Stimulated activated CD4-positive, alpha-beta T cell treated with anti-CD3 and anti-CD28 coated beads, Interleukin-12 subunit alpha, Interleukin-12 subunit beta, amount 100 ng/mL, for 48 hours (primary cell): ENCODE data around the gene S100A2.
"Not testable (repeated sequence)": the region's sequence is repeated elsewhere in the genome, so short reads cannot be mapped to it uniquely, and the experiment has no call there.

Source experiments
- DNase-seq, 3 donors: peaks; one replicate each; pipeline ENCODE4 v3.0.0-alpha.2; 2020; ENCODE audit warnings: low read depth in 2 of 3, low spot score in 1 of 3

The S100A2 gene

GRCh38 chr1:153566414-153567371 is 1.0 kb upstream of the S100A2 start:
- DNase-seq = peak; percentile 83 to 87 (median 86)

GRCh38 chr1:153563991-153564390 is 1.7 kb downstream of the S100A2 start:
- DNase-seq = no peak

DNA sequence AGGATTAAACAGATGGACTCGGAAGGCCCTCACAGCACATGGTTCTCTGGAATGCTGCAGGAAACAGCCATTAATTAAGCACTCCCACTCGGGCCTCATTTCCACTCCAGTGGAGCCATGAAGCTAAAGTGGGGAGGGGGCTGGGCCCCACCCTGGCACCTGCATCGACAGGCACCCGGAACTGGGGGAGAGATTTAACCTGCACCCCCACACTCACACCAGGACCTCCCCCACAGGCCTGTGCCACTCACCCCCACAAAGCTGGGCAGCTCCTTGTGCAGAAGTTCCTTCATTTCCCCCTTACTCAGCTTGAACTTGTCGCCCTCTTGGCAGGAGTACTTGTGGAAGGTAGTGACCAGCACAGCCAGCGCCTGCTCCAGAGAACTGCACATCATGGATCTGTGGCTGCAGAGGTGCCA is 2.2 kb downstream of the S100A2 start:
- DNase-seq = no peak

- DNase-seq = not testable (repeated sequence)
Measured at GRCh38 chr1:153562021-153562420, 3.6 kb downstream of the S100A2 start.

DNA sequence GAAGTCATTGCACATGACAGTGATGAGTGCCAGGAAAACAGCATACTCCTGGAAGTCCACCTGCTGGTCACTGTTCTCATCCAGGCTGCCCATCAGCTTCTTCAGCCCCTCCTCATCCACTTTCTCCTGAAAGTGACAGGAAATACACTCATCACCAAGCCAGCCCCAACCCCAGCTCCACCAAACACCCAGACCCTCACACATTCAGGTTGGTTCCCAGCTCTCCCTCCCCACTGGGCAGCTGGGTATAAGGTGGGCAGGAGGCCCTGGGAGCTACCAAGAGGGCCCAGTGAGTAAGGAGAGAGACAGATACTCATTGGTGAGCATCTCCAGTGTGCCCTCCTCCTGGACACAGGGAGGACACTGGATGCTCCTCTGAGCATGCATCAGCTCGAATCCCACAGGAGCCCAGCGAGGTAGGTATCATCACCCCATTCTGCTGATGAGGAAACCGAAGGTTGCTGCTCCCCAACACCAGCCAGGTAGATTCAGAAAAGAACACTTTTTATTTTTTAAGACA is 4.1 kb downstream of the S100A2 start:
- DNase-seq = no peak

DNA sequence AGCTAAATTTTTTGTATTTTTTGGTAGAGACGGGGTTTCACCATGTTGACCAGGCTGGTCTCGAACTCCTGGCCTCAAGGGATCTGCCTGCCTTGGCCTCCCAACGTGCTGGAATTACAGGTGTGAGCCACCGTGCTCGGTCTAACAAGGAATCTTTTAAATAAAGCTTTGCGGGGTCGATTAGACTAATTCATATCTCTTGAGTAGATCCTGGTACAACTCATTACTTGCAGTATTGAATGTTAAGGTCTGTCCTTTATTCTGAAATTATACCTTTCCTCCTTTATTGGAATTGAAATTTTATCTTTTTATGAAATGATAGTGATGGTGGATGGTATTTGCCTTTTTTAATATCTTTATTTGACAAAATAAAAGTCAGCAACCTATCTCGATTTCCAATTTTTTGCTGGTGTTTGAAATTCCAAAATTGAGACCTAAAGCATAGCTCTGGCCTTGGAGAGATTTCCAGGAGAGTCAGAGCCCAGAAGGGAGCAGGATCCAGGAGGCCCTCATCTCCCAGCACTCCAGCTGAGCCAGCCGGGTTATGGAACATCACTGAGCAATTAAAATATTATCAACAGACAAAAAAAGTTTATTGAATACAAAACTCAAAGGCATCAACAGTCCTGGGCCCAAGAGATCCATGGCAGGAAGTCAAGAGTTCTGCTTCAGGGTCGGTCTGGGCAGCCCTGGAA is 4.7 kb downstream of the S100A2 start:
- DNase-seq = no peak

DNA sequence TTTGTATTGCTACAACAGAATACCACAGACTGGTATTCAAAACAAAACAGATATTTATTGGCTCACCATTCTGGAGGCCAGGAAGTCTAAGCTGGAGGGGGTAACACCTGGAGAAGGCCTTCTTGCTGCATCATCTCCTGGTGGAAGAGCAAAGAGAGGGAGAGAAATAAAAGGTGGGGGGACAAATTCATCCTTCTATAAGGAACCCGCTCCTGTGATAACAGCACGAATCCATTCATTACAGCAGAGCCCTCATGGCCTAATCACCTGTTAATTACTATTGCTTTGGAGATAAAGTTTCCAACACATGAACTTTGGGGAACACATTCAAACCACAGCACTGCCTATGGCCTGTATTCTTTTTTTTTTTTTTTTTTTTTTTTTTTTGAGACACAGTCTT is 5.4 kb downstream of the S100A2 start:
- no peak for DNase-seq

- no peak for DNase-seq
Measured at GRCh38 chr1:153557877-153558276, 7.8 kb downstream of the S100A2 start.

DNA sequence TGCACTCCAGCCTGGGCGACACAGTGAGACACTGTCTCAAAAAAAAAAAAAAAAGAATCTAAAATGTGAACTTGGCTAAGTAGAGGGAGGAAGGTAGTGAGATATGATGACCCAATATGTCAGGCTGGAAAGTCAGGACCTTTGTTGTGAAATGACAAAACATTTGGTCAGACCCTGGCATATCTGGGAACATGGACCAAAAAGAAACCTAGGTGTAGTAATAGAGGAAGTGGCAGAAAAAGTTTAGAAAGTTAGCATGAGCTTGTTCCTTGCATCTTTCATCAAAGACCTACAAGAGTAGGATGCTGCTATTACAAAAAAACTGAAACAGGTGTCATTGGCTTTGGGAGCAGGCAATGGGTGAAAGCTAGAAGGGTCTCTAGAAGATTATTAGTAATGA is 9.3 kb downstream of the S100A2 start:
- no peak for DNase-seq

- DNase-seq = no peak
Measured at GRCh38 chr1:153553830-153554541, 11.7 kb downstream of the S100A2 start.

DNA sequence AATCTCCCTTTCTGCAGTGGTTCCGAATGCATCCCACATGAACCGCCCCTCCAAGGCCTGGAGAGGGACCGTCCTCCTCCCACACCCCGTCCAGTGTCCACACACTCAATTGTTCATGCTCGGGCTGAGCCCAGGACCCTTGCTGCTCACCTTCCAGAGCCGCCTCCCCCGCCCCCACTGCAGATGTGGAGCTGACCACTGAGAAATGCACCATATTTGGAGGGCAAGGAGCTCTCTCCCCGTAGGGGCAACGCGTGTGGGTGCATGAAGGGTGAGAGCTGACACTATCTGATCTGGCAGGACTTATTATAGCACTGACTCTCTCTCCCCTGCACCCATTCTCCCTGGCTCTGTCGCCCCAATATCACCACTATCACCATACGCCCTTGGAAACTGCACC is 12.5 kb downstream of the S100A2 start:
- DNase-seq = no peak

GRCh38 chr1:153552335-153552734 is 13.3 kb downstream of the S100A2 start:
- no peak for DNase-seq

DNA sequence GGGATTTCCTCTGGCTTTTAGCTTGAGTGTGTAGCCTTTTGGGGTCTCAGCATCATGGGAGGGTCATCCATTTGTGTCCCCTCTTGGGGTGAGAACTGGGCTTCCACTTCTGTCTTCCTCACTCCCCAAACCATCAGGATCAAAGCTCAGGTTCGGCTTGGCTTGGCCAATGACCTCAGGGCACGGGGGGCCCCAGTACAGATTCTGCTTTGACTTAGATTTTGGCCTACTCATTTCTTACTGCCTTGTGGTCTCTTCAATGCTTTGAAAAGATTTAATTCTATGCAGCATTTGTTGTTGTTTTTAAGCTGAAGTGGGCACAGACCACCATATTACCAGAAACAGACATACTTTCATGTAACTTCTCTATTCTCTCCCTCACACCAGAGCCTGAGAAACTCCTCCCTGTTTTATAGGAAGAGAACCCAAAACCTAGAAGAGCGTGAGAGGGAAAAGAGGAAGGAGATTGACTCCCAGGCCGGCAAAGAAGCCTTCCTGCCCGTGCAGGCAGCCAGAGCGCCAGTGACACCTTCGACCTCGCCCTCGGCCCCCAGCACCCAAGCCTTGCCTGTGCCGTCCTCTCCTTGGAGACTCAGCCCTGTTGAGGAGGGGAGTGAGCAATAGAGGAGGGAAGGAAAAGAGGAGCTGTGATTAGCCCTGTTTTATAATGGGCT is 14.7 kb downstream of the S100A2 start:
- no peak for DNase-seq

DNA sequence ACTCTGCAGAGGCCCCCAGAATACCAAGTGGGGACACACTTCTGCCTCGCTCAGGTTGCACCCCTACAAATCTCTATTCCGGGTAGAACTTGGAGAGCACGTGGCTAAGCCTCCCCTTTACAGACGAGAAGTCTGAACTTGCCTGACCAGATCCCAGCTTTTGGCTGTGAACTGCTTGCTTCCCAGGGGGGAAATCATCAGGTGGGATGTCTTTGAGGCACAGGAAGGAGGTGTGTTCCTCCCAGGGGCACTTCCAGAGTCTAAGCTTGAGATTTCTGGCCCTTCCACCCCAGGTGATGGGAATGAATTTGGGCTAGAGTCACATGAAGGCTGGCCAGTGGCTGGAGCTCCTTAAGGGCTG is 15.3 kb downstream of the S100A2 start:
- no peak for DNase-seq

- DNase-seq = no peak
Measured at GRCh38 chr1:153549741-153550397, 15.8 kb downstream of the S100A2 start.

DNA sequence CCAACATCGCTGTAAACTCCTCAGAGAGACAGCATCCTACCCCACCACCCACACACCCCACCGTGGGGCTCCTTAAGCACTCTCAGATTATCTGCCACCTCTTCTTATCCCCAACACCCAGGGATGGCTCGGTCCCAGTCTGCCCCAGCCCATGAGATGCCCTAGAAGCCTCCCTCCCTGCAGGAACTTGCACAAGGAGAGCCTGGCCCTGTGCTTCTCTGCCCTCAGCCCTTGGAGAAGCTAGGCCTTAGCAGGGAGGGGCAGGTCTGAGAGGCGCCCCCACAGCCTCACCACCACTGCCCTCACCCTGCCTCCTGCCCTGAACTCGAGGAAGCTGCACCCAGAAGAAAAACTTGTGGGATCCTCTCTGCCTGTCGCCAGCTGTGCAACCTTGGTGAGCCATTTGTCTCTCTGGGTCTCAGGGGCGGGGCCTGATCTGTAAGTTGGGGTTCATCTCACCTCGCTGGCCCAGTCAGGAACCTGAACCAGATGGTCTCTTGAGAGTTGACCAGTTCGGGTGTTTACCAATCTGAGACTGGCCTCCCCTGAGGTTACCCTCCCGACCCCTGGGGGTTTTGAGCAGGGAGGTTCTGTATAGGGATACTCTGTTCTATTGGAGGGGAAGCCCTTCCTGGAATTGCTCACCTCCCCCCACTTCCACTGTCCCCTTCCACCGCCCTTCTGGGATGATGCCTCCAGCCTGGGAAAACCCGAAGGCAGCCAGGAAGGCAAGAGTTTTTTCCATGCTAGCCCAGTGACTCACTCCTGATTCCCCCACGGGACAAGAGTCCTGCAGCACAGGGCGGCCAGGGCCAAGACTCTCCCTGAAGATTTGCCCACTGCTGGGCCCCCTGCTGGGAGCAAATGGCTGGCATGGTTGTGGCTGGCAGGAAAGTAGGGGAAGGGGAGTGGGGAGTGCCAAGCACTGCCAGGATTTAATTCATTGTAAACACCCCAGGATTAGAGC is 16.6 kb downstream of the S100A2 start, which contains the start of gene S100A3:
S100A3 (minus strand) TSS at position 537 of the 967 bp plus-strand sequence. CDS start 773 bp downstream, outside the sequence.
- no peak for DNase-seq

GRCh38 chr1:153547560-153548551 is 17.8 kb downstream of the S100A2 start:
- no peak for DNase-seq
